ENCODE data around the gene ABHD11. TPM values are rescaled to one million over a fixed set of nuclear protein-coding genes. Genes with fewer than 3 reads are reported as not detected.
A peak's percentile ranks its signal among the peaks of the same experiment; 100 is the strongest.
"Not testable (repeated sequence)": the region's sequence is repeated elsewhere in the genome, so short reads cannot be mapped to it uniquely, and the experiment has no call there.

ABHD11 gene
- total RNA-seq (2014; rRNA removed; shearing (Covaris generic); ENCODE audit: low replicate concordance) = 5.0 and 16.7 TPM in 2 replicates

GRCh38 chr7:73738612-73739386 lies at the start of gene ABHD11:
Gene ABHD11, minus strand, starts transcription at chr7:73738802. Its CDS starts 32 bp downstream, at chr7:73738770.
- no peaks in the 10 kb centered on the region for H3K27me3 ChIP-seq
- peaks cover 3% of the 10 kb centered on the region; the same call in 1 of the 2 replicates for H3K36me3 ChIP-seq
- H3K9me3 ChIP-seq = no peaks in the 10 kb centered on the region
- peak; percentile 87 for DNase-seq
- peak within 1 kb of the TSS; percentile 67 for H3K4me3 ChIP-seq

DNA sequence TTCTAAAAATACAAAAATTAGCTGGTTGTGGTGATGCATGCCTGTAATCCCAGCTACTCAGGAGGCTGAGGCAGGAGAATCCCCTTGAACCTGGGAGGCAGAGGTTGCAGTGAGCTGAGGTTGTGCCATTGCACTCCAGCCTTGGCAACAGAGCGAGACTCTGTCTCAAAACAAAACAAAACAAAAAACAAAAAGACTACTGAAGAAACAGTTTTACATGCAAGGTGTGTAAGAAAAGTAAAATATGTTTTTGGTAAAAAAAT lies 49.1 kb upstream of the ABHD11 start:
- not testable (repeated sequence) for DNase-seq, H3K36me3 ChIP-seq, H3K4me3 ChIP-seq, H3K9me3 ChIP-seq, H3K27me3 ChIP-seq

DNA sequence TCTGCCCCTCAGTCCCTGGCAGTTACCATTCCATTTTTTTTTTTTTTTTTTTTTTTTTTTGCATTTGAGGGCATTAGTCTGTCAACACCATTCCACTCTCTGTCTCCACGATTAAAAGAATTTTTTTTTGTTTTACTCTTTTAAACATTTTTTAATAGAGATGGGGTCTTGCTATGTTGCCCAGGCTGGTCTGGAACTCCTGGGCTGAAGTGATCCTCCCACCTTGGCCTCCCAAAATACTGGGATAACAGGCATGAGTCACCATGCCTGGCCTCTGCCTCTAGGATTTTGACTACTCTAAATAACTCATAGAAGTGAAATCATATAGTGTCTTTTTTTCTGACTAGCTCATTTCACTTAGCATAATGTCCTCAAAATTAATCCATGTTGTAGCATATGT lies 48.0 kb upstream of the ABHD11 start:
- H3K36me3 ChIP-seq = no peaks in the 10 kb centered on the region
- DNase-seq = peak; percentile 21
- H3K9me3 ChIP-seq = no peaks in the 10 kb centered on the region
- H3K27me3 ChIP-seq = no peaks in the 10 kb centered on the region
- no peak overlapping the region for H3K4me3 ChIP-seq

GRCh38 chr7:73779517-73779916 lies 40.9 kb upstream of the ABHD11 start:
- DNase-seq = no peak
- H3K36me3 ChIP-seq = no peaks in the 10 kb centered on the region
- no peak overlapping the region for H3K4me3 ChIP-seq
- no peaks in the 10 kb centered on the region for H3K9me3 ChIP-seq
- H3K27me3 ChIP-seq = no peaks in the 10 kb centered on the region

GRCh38 chr7:73778801-73779389 lies 40.3 kb upstream of the ABHD11 start:
- Histone ChIP-seq H3K9me3 (no peaks in the 10 kb centered on the region), H3K27me3 (no peaks in the 10 kb centered on the region), H3K36me3 (no peaks in the 10 kb centered on the region)

GRCh38 chr7:73774923-73775322 lies 36.3 kb upstream of the ABHD11 start:
- H3K27me3 ChIP-seq = no peaks in the 10 kb centered on the region
- no peaks in the 10 kb centered on the region for H3K9me3 ChIP-seq
- H3K4me3 ChIP-seq = no peak overlapping the region
- DNase-seq = no peak
- no peaks in the 10 kb centered on the region for H3K36me3 ChIP-seq

More at GRCh38 chr7:73778801-73779389, 40.3 kb upstream of the ABHD11 start:
- DNase-seq = no peak
- no peak overlapping the region for H3K4me3 ChIP-seq

DNA sequence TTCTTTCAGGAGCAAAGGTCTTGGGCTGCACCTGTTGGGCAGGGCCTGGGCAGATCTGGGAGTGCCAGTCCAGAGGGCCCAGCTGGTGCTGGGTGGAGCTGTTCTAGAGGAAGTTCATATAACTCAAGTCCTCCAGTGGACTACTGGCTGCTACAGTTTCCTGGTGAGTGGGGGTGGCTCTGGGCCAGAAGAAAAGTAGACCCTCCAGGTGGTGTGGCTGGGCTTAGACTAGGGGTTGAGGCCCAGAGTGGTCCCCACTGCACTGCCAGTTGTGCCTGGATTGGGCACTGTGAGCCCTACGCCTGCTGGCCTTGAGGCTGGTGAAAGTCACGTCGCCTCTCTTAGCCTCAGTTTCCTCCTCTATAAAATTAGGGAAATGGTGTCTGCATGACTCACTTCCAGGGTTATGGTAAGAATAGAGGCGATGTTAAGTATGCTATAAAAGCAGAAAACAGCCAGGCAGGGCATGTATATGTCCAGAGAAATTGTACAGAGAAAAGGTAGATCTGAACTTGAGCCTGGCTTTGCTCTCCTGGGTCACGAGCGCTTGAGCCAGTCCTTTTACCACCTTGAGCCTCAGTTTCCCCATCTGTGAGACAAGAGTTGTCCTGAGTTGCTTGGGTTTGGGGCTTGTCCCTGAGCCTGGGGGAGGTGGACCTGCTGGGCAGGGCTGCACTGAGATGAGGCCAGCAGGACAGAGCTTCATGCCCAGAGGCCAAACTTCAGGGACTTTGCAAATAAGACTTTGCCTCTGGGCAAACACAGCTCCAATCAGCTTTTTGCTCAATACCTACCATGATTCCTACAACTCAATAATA lies 35.3 kb upstream of the ABHD11 start:
- Histone ChIP-seq H3K36me3 (no peaks in the 10 kb centered on the region), H3K27me3 (no peaks in the 10 kb centered on the region), H3K9me3 (no peaks in the 10 kb centered on the region), H3K4me3 (no peak overlapping the region)
- no peak for DNase-seq

GRCh38 chr7:73770860-73771670 lies 32.5 kb upstream of the ABHD11 start:
- DNase-seq = no peak

GRCh38 chr7:73770002-73770859 lies 31.6 kb upstream of the ABHD11 start, which contains the start of gene CLDN3:
Gene CLDN3, minus strand, starts transcription at chr7:73770270. Its CDS starts 221 bp downstream, at chr7:73770049.
- Histone ChIP-seq H3K27me3 (no peaks in the 10 kb centered on the region), H3K4me3 (no peak within 1 kb of the TSS), H3K36me3 (no peaks in the 10 kb centered on the region), H3K9me3 (no peaks in the 10 kb centered on the region)
- no peak for DNase-seq

More at GRCh38 chr7:73770860-73771670, 32.5 kb upstream of the ABHD11 start:
- H3K36me3 ChIP-seq = no peaks in the 10 kb centered on the region
- H3K4me3 ChIP-seq = no peak overlapping the region
- no peaks in the 10 kb centered on the region for H3K9me3 ChIP-seq
- H3K27me3 ChIP-seq = no peaks in the 10 kb centered on the region

- H3K9me3 ChIP-seq = no peaks in the 10 kb centered on the region
- no peaks in the 10 kb centered on the region for H3K36me3 ChIP-seq
- no peak for DNase-seq
- no peak overlapping the region for H3K4me3 ChIP-seq
- no peaks in the 10 kb centered on the region for H3K27me3 ChIP-seq
Observed at GRCh38 chr7:73769481-73770001, 30.9 kb upstream of the ABHD11 start.

- Histone ChIP-seq H3K36me3 (no peaks in the 10 kb centered on the region), H3K4me3 (no peak overlapping the region)
Observed at GRCh38 chr7:73768641-73769480, 30.3 kb upstream of the ABHD11 start.

GRCh38 chr7:73766556-73767229 lies 28.1 kb upstream of the ABHD11 start:
- Histone ChIP-seq H3K36me3 (no peaks in the 10 kb centered on the region), H3K9me3 (no peaks in the 10 kb centered on the region), H3K27me3 (no peaks in the 10 kb centered on the region), H3K4me3 (no peak overlapping the region)
- no peak for DNase-seq

More at GRCh38 chr7:73768641-73769480, 30.3 kb upstream of the ABHD11 start:
- DNase-seq = no peak
- Histone ChIP-seq H3K27me3 (no peaks in the 10 kb centered on the region), H3K9me3 (no peaks in the 10 kb centered on the region)

- no peaks in the 10 kb centered on the region for H3K9me3 ChIP-seq
- no peak for DNase-seq
- H3K36me3 ChIP-seq = no peaks in the 10 kb centered on the region
- H3K4me3 ChIP-seq = no peak overlapping the region
- no peaks in the 10 kb centered on the region for H3K27me3 ChIP-seq
Observed at GRCh38 chr7:73762659-73762999, 24.0 kb upstream of the ABHD11 start.

DNA sequence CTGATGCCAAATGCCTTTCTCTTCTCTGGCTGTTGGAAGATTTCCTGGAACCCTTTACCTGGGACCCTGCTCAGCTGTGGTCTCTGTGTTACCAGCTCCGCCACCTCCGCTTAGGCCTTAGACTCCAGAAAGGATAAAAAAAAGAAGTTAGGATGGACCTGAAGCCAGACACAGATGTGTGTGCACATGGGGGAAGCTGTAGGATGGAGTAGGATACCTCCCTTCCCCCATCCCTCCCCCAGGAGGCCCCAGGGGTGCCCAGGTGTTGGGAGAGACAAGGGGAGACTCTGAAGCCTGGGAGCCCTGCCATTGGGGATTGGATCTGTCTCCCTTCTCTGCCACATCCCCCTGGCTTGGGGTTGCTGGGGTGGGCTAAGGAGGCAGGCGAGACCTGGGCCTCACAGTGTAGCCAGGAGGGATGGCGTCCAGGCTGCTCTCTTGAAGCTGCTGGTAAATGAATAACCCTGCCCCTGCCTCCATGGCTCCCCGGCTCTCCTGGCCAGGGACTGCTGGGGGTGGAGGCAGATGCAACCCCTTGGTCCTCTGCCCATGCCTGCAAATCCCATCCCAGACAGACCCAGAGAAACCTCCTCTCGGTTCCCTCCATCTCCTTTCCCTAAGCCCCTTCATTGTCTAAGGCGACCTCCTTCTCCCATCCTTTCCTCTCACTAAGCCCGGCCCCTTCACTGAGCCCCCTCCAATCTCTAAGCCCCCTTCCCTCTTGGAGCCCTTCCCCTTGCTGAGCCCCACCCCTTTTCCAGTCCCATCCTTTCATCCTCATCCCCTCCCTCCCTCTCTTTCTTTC lies 23.5 kb upstream of the ABHD11 start:
- no peaks in the 10 kb centered on the region for H3K27me3 ChIP-seq
- no peaks in the 10 kb centered on the region for H3K36me3 ChIP-seq
- no peaks in the 10 kb centered on the region for H3K9me3 ChIP-seq
- no peak overlapping the region for H3K4me3 ChIP-seq
- DNase-seq = no peak
